ENCODE data around the gene KIF4A. TPM values are rescaled to one million over a fixed set of nuclear protein-coding genes. Genes with fewer than 3 reads are reported as not detected.

KIF4A gene
- total and polyA plus RNA-seq, 10 of the 15 experiments (the other 5 are each of a cell fraction or from before 2014, with no cell fraction given): 10.8 to 28.8 (median 22.5) TPM

GRCh38 chrX:70454441-70455365, 164.8 kb downstream of the KIF4A start (continued):
- TF ChIP-seq, protein P1, sequence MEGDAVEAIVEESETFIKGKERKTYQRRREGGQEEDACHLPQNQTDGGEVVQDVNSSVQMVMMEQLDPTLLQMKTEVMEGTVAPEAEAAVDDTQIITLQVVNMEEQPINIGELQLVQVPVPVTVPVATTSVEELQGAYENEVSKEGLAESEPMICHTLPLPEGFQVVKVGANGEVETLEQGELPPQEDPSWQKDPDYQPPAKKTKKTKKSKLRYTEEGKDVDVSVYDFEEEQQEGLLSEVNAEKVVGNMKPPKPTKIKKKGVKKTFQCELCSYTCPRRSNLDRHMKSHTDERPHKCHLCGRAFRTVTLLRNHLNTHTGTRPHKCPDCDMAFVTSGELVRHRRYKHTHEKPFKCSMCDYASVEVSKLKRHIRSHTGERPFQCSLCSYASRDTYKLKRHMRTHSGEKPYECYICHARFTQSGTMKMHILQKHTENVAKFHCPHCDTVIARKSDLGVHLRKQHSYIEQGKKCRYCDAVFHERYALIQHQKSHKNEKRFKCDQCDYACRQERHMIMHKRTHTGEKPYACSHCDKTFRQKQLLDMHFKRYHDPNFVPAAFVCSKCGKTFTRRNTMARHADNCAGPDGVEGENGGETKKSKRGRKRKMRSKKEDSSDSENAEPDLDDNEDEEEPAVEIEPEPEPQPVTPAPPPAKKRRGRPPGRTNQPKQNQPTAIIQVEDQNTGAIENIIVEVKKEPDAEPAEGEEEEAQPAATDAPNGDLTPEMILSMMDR (IDR thresholded peaks at IDR 0.05 in 2 of 3, conservative IDR thresholded peaks at IDR 0.05 in 1 of 3; ENCODE audit: control insufficient read depth in 2 of 3, extremely low read depth in 1 of 3, insufficient read depth in 1 of 3, low read depth in 3 of 3, low read length in 3 of 3): peak; percentile 78 to 91 (median 80)
- no peak for TF ChIP-seq STAT3 (IDR thresholded peaks at IDR 0.05; ENCODE audit: low read depth, low read length)

- ATAC-seq (peak; percentile 23), FAIRE-seq (no peak), DNase-seq (ENCODE audit: low read depth, low spot score) (no peak)
- ChIA-PET SMC1A (ENCODE audit: uncharacterized antibody, unreplicated experiment) (interaction anchor here (0.9 to 1.4 kb wide), 4 partner anchors 20 to 99 kb away, joined by 3 to 5 read pairs (median 4); no protein-coding TSS in a partner anchor), CTCF (interaction anchor here (0.9 to 2.2 kb wide), 7 partner anchors 9 to 210 kb away, joined by 3 to 10 read pairs (median 3); no protein-coding TSS in a partner anchor), POLR2A (interaction anchor here (0.7 to 1.2 kb wide), 3 partner anchors 19 to 1140 kb away, joined by 4 to 5 read pairs (median 4); no protein-coding TSS in a partner anchor), RAD21 (ENCODE audit: unreplicated experiment) (interaction anchor here (0.6 to 1.3 kb wide), 3 partner anchors 15 to 115 kb away, joined by 3 read pairs; no protein-coding TSS in a partner anchor)
- 27% methylated on average over 32 of the region's 32 CpGs for WGBS (ENCODE audit: insufficient coverage, insufficient replicate concordance, low lambda C conversion rate, missing lambda C conversion rate)
- Histone ChIP-seq H3K9me3 (replicated peaks; ENCODE audit: control insufficient read depth, insufficient read depth, low read length) (no peaks in the 10 kb centered on the region), H3K4me1 (ENCODE audit: control insufficient read depth, insufficient read depth, low read length) (peaks cover 12% of the 10 kb centered on the region), H3K4me3 (peak overlapping the region; percentile 61), H3K27ac (ENCODE audit: control insufficient read depth, insufficient read depth) (0 out of 2 replicates have a peak overlapping the region, but pooled peaks have one; percentile 25), H3K4me2 (ENCODE audit: control insufficient read depth, insufficient read depth) (peak overlapping the region; percentile 10), H3K79me2 (ENCODE audit: control insufficient read depth, insufficient read depth, low read length) (no peaks in the 10 kb centered on the region), H3K36me3 (ENCODE audit: control insufficient read depth in 2 of 2, insufficient read depth in 2 of 2, low read length in 1 of 2) (no peaks in the 10 kb centered on the region), H2AFZ (ENCODE audit: control insufficient read depth, low read depth, low read length) (peak overlapping the region; percentile 34), H3K9ac (ENCODE audit: control insufficient read depth, insufficient read depth, low read length) (peak overlapping the region; percentile 55), H4K20me1 (ENCODE audit: control insufficient read depth, insufficient read depth) (no peaks in the 10 kb centered on the region), H3K27me3 (replicated peaks in 1 of 2; ENCODE audit: control insufficient read depth in 2 of 2, insufficient read depth in 2 of 2, low read length in 1 of 2) (no peaks in the 10 kb centered on the region)
- intact Hi-C loops (cut with micrococcal nuclease; ENCODE audit: unreplicated experiment) (loop anchor here (2.0 kb wide), 2 partner anchors 15 to 99 kb away; no protein-coding TSS in a partner anchor), in situ Hi-C loops (cut with MboI) (loop anchor here (10.0 kb wide), 1 partner anchor 209 kb away; no protein-coding TSS in a partner anchor)
- BruUV-seq (replicated peaks): no TSS peak
- peak; percentile 56; the same call in 1 of the 2 replicates for TF ChIP-seq JUNB (IDR thresholded peaks at IDR 0.05)
- TF ChIP-seq, protein P2, sequence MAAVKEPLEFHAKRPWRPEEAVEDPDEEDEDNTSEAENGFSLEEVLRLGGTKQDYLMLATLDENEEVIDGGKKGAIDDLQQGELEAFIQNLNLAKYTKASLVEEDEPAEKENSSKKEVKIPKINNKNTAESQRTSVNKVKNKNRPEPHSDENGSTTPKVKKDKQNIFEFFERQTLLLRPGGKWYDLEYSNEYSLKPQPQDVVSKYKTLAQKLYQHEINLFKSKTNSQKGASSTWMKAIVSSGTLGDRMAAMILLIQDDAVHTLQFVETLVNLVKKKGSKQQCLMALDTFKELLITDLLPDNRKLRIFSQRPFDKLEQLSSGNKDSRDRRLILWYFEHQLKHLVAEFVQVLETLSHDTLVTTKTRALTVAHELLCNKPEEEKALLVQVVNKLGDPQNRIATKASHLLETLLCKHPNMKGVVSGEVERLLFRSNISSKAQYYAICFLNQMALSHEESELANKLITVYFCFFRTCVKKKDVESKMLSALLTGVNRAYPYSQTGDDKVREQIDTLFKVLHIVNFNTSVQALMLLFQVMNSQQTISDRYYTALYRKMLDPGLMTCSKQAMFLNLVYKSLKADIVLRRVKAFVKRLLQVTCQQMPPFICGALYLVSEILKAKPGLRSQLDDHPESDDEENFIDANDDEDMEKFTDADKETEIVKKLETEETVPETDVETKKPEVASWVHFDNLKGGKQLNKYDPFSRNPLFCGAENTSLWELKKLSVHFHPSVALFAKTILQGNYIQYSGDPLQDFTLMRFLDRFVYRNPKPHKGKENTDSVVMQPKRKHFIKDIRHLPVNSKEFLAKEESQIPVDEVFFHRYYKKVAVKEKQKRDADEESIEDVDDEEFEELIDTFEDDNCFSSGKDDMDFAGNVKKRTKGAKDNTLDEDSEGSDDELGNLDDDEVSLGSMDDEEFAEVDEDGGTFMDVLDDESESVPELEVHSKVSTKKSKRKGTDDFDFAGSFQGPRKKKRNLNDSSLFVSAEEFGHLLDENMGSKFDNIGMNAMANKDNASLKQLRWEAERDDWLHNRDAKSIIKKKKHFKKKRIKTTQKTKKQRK (IDR thresholded peaks at IDR 0.05; ENCODE audit: low read depth, low read length): no peak
- no peak for TF ChIP-seq ZNF687 (IDR thresholded peaks at IDR 0.05)
- peak in 1 of 2 experiments; percentile 19; a peak in 1 of 4 replicates for TF ChIP-seq IKZF2 (IDR thresholded peaks at IDR 0.05)
- TF ChIP-seq TARDBP (IDR thresholded peaks at IDR 0.05; ENCODE audit: borderline replicate concordance): no peak
Observed at GRCh38 chrX:70455366-70456202, 165.7 kb downstream of the KIF4A start.

Data from GM12878 (cell line).